ENCODE measurements around the gene ADAM19.

DNA sequence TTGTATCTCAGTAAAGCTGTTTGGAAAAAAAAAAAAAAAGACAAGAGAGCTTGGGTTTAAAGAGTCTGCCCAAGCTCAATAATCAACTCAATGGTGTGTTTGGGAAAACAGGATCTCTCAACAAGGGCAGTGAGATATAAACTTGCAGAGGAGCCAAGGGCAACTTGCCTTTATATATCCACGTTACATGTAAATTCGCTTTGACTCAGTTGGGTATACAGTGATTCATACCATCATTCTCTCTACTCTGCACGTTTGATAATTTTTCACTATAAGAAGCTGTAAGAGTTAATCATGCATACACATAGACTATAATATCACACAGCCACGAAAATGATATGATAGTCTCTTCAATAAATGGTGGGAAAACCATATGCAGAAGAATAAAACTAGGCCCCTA lies 24.9 kb downstream of the ADAM19 start:
- TF ChIP-seq CTCF (IDR thresholded peaks at IDR 0.05) (no peak), POLR2A (IDR thresholded peaks at IDR 0.05) (no peak)

Measured in breast epithelium (tissue), 3 donors.